ENCODE results near the gene CSF3R. TPM values are rescaled to one million over a fixed set of nuclear protein-coding genes. Genes with fewer than 3 reads are reported as not detected.
"Not testable (repeated sequence)": the region's sequence is repeated elsewhere in the genome, so short reads cannot be mapped to it uniquely, and the experiment has no call there.

CSF3R gene
- total RNA-seq, 2 experiments from 2014 or later: 0.17 to 0.37 TPM

GRCh38 chr1:36506276-36506920 is 23.7 kb upstream of the CSF3R start:
- no peak for ATAC-seq (ENCODE audit: low read depth)
- H3K27me3 Mint-ChIP-seq: peaks cover 25% of the 10 kb centered on the region
- H3K27ac Mint-ChIP-seq: no peak overlapping the region
- H3K9me3 Mint-ChIP-seq: no peaks in the 10 kb centered on the region
- POLR2A ChIA-PET: no interaction called here
- H3K36me3 Mint-ChIP-seq: no peaks in the 10 kb centered on the region
- DNase-seq: no peak
- H3K4me3 Mint-ChIP-seq: no peak overlapping the region
- H3K4me1 Mint-ChIP-seq: no peaks in the 10 kb centered on the region

DNA sequence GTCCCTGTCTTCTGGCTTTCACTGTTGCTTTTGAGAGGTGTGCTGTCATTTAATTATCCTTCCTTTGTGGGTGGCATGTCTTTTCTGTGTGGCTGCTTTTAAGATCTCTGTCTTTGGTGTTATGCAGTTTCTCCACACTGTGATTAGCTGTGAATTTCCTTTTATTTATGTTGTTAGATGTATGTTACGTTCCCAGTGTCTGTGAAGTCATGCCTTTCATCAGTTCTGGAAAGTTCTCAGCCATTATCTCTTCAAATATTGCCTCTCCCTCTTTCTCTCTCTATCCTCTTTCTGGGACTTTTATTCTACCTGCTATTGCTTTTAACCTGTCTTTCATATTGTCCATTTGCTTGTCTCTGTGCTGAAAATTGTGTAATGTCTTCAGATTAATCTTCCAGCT is 21.0 kb upstream of the CSF3R start:
- POLR2A ChIA-PET: no interaction called here
- H3K4me3 Mint-ChIP-seq: no peak overlapping the region
- DNase-seq (no peak), ATAC-seq (ENCODE audit: low read depth) (no peak)
- H3K27ac Mint-ChIP-seq: no peak overlapping the region
- peaks cover 29% of the 10 kb centered on the region for H3K27me3 Mint-ChIP-seq
- H3K36me3 Mint-ChIP-seq: no peaks in the 10 kb centered on the region
- H3K4me1 Mint-ChIP-seq: no peaks in the 10 kb centered on the region
- H3K9me3 Mint-ChIP-seq: no peaks in the 10 kb centered on the region

DNA sequence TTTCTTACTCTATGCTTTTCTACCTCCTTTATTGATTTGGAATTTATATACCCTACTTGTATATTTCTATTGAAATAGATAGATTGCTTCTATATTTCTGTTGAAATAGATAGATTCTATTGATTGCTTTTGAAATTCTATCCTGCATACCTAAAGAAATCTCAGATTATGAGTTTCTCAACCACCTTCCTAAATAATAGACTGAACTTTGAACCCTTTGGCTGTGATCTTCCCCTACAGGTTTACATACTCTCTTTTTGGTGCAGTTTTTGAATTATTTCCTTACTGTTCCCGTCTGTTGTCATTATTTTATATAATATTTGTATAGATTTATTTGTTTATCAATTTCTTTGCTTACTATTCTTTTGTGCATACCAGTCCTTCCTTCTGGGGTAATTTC is 20.4 kb upstream of the CSF3R start:
- Mint-ChIP-seq H3K4me1 (no peaks in the 10 kb centered on the region), H3K27me3 (peaks cover 31% of the 10 kb centered on the region), H3K27ac (no peak overlapping the region), H3K36me3 (no peaks in the 10 kb centered on the region), H3K4me3 (no peak overlapping the region), H3K9me3 (no peaks in the 10 kb centered on the region)
- no peak for DNase-seq
- ATAC-seq (ENCODE audit: low read depth): no peak
- POLR2A ChIA-PET: no interaction called here

DNA sequence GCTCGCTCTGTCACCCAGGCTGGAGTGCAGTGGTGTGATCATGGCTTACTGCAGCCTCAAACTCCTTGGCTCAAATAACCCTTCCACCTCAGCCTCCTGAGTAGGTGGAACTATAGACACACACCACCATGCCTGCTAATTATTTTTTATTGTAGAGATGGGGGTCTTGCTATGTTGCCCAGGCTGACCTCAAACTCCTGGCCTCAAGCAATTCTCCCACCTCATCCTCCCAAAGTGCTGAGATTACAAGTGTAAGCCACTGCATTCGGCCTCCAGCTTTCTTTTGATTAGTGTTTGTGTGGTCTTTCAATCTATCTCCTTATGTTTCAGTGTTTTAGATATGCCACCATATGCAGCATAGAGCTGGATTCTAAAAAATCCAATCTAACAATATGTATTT is 19.9 kb upstream of the CSF3R start:
- Mint-ChIP-seq H3K27ac (no peak overlapping the region), H3K9me3 (no peaks in the 10 kb centered on the region), H3K36me3 (no peaks in the 10 kb centered on the region), H3K27me3 (peaks cover 34% of the 10 kb centered on the region), H3K4me1 (no peaks in the 10 kb centered on the region), H3K4me3 (no peak overlapping the region)
- DNase-seq (no peak), ATAC-seq (ENCODE audit: low read depth) (no peak)
- POLR2A ChIA-PET: no interaction called here

- H3K4me3 Mint-ChIP-seq; H3K4me1 Mint-ChIP-seq; POLR2A ChIA-PET; H3K27ac Mint-ChIP-seq; H3K36me3 Mint-ChIP-seq; H3K9me3 Mint-ChIP-seq; DNase-seq; ATAC-seq (ENCODE audit: low read depth): not testable (repeated sequence)
- peaks cover 36% of the 10 kb centered on the region for H3K27me3 Mint-ChIP-seq
Measured at GRCh38 chr1:36501911-36502310, 19.2 kb upstream of the CSF3R start.

- H3K4me3 Mint-ChIP-seq: no peak overlapping the region
- DNase-seq (no peak), ATAC-seq (ENCODE audit: low read depth) (no peak)
- H3K9me3 Mint-ChIP-seq: no peaks in the 10 kb centered on the region
- no peak overlapping the region for H3K27ac Mint-ChIP-seq
- H3K27me3 Mint-ChIP-seq: peaks cover 18% of the 10 kb centered on the region
- H3K4me1 Mint-ChIP-seq: no peaks in the 10 kb centered on the region
- no peaks in the 10 kb centered on the region for H3K36me3 Mint-ChIP-seq
- POLR2A ChIA-PET: no interaction called here
Measured at GRCh38 chr1:36497207-36497606, 14.5 kb upstream of the CSF3R start.

- DNase-seq (no peak), ATAC-seq (ENCODE audit: low read depth) (no peak)
- POLR2A ChIA-PET: no interaction called here
- peaks cover 1% of the 10 kb centered on the region for H3K4me1 Mint-ChIP-seq
- H3K27me3 Mint-ChIP-seq: peaks cover 22% of the 10 kb centered on the region
- no peak overlapping the region for H3K4me3 Mint-ChIP-seq
- no peaks in the 10 kb centered on the region for H3K9me3 Mint-ChIP-seq
- no peaks in the 10 kb centered on the region for H3K36me3 Mint-ChIP-seq
- no peak overlapping the region for H3K27ac Mint-ChIP-seq
Measured at GRCh38 chr1:36494971-36495370, 12.3 kb upstream of the CSF3R start.

- Mint-ChIP-seq H3K9me3 (no peaks in the 10 kb centered on the region), H3K27ac (no peak overlapping the region), H3K36me3 (no peaks in the 10 kb centered on the region), H3K27me3 (peaks cover 23% of the 10 kb centered on the region), H3K4me3 (no peak overlapping the region), H3K4me1 (peaks cover 1% of the 10 kb centered on the region)
- DNase-seq (no peak), ATAC-seq (ENCODE audit: low read depth) (no peak)
- POLR2A ChIA-PET: no interaction called here
Measured at GRCh38 chr1:36493524-36493923, 10.8 kb upstream of the CSF3R start.

GRCh38 chr1:36492491-36492890 is 9.8 kb upstream of the CSF3R start:
- ATAC-seq (ENCODE audit: low read depth) (no peak), DNase-seq (no peak)
- H3K27me3 Mint-ChIP-seq: peaks cover 18% of the 10 kb centered on the region
- no peaks in the 10 kb centered on the region for H3K9me3 Mint-ChIP-seq
- H3K4me3 Mint-ChIP-seq: no peak overlapping the region
- no peak overlapping the region for H3K27ac Mint-ChIP-seq
- peaks cover 1% of the 10 kb centered on the region for H3K4me1 Mint-ChIP-seq
- no peaks in the 10 kb centered on the region for H3K36me3 Mint-ChIP-seq
- POLR2A ChIA-PET: no interaction called here

- peaks cover 20% of the 10 kb centered on the region for H3K27me3 Mint-ChIP-seq
- H3K27ac Mint-ChIP-seq; POLR2A ChIA-PET; H3K4me3 Mint-ChIP-seq; DNase-seq; H3K36me3 Mint-ChIP-seq; H3K4me1 Mint-ChIP-seq; ATAC-seq (ENCODE audit: low read depth); H3K9me3 Mint-ChIP-seq: not testable (repeated sequence)
Measured at GRCh38 chr1:36489258-36490051, 6.7 kb upstream of the CSF3R start.

GRCh38 chr1:36487906-36488305 is 5.2 kb upstream of the CSF3R start:
- Mint-ChIP-seq H3K27ac (no peak overlapping the region), H3K36me3 (no peaks in the 10 kb centered on the region), H3K9me3 (no peaks in the 10 kb centered on the region), H3K4me3 (no peak overlapping the region), H3K27me3 (peaks cover 23% of the 10 kb centered on the region), H3K4me1 (peaks cover 1% of the 10 kb centered on the region)
- DNase-seq (no peak), ATAC-seq (ENCODE audit: low read depth) (no peak)
- POLR2A ChIA-PET: interaction anchor here (0.7 kb wide), 1 partner anchor 603 kb away, joined by 4 read pairs; no protein-coding TSS in a partner anchor

GRCh38 chr1:36487336-36487725 is 4.6 kb upstream of the CSF3R start:
- POLR2A ChIA-PET: interaction anchor here (0.7 kb wide), 1 partner anchor 602 kb away, joined by 4 read pairs; no protein-coding TSS in a partner anchor
- H3K4me3 Mint-ChIP-seq; H3K27ac Mint-ChIP-seq; DNase-seq; H3K4me1 Mint-ChIP-seq; H3K36me3 Mint-ChIP-seq; H3K9me3 Mint-ChIP-seq; ATAC-seq (ENCODE audit: low read depth): not testable (repeated sequence)
- peaks cover 23% of the 10 kb centered on the region for H3K27me3 Mint-ChIP-seq

DNA sequence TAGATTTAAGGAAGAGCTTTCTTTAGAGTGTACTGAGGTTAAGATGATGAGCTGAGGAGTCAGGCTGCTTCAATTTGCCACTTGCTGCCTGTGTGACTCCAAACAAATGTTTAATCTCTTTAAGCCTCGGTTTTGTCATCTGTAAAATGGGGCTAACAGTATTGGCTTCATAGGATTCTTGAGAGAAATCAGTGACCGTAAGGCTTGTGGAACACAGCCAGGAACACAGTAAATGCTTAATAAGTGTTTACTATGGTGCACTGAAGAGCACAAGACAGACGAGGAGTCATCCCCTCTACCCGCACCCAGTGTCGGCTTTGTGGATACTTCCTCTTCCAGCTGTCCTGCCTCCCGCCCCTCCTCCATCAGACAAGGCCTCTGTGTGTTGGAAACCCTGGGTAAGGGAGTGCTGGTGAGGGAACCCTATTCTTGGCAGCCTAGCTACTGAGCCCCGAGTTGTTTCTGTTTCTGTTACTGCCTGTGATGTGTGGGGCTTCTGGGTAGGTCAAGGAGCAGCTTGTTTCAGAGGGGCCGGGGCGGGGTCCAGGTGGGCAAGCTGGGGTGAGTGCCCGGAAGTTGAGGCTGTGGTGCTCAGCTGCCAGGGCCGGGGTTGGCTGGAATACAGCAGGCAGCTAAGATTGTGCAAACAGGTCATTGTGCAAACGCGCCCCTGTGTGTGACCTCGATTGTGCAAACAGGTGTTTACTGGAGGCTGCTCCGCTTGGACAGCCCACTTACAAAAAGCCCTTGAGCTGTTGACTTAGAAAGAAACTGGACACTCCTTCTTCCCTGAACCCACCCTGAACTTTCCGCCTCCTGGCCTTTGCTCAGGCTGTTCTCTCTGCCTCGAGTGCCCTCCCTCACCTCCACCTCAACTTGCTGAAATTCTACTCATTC is 4.0 kb upstream of the CSF3R start:
- Mint-ChIP-seq H3K4me1 (peaks cover 8% of the 10 kb centered on the region), H3K27me3 (peaks cover 23% of the 10 kb centered on the region), H3K9me3 (no peaks in the 10 kb centered on the region), H3K27ac (no peak overlapping the region), H3K36me3 (no peaks in the 10 kb centered on the region), H3K4me3 (no peak overlapping the region)
- DNase-seq: no peak
- POLR2A ChIA-PET: interaction anchor here (0.7 kb wide), 1 partner anchor 601 kb away, joined by 4 read pairs; no protein-coding TSS in a partner anchor
- ATAC-seq (ENCODE audit: low read depth): no peak
